PC-3 (cell line): ENCODE results near the gene MORN1. TPM values are rescaled to one million over a fixed set of nuclear protein-coding genes. Genes with fewer than 3 reads are reported as not detected.

ENCODE experiments used
- ATAC-seq: fragments of 200-7000 bp; cut with Tn5 transposase; 2 replicates; pipeline ENCODE4 v1.9.1; 2020; ENCODE audit warnings: mild to moderate bottlenecking, moderate library complexity
- BruUV-seq: library from RNA; stranded (reverse); fragments of 400-500 nt; replicated peaks from 2 replicates; lab custom pipeline; 2021; lab: Mats Ljungman, UMichigan
- CTCF ChIA-PET: fragments of 300-600 bp; sonication (Branson Sonifier 250); formaldehyde crosslinking; loops from one replicate; lab custom pipeline; 2022; ENCODE audit warnings: antibody characterized with exemption; lab: Charles Lee
- POLR2A ChIA-PET: fragments of 300-600 bp; sonication (Branson Sonifier 250); formaldehyde crosslinking; loops from one replicate; lab custom pipeline; 2022; ENCODE audit warnings: antibody characterized with exemption; ENCODE audit not compliant: unreplicated experiment; lab: Charles Lee
- DNase-seq: peaks from one replicate; pipeline ENCODE4 v3.0.0-alpha.2; 2015
- H2AFZ ChIP-seq: fragments of 300-600 bp; sonication (generic); 2 replicates; pipeline ENCODE4 v1.6.0; 2016; ENCODE audit warnings: antibody characterized with exemption, low read length
- H3F3A ChIP-seq: fragments of 300-600 bp; sonication (generic); one replicate; pipeline ENCODE4 v1.6.0; 2017; ENCODE audit warnings: antibody characterized with exemption, low read length, control low read depth, mild to moderate bottlenecking; ENCODE audit not compliant: unreplicated experiment
- H3K27ac ChIP-seq: fragments of 300-600 bp; sonication (generic); 2 replicates; pipeline ENCODE4 v1.5.1; 2016; ENCODE audit warnings: mild to moderate bottlenecking, low read length
- H3K27me3 ChIP-seq: fragments of 300-600 bp; sonication (generic); 2 replicates; pipeline ENCODE4 v1.6.1; 2016; ENCODE audit warnings: low read length, mixed read lengths
- H3K36me3 ChIP-seq: fragments of 300-600 bp; sonication (generic); 2 replicates; pipeline ENCODE4 v1.6.1; 2016; ENCODE audit warnings: low read depth, mixed run types, low read length, mixed read lengths
- H3K4me1 ChIP-seq: fragments of 300-600 bp; sonication (generic); 2 replicates; pipeline ENCODE4 v1.5.1; 2016; ENCODE audit warnings: low read length; ENCODE audit not compliant: insufficient read depth
- H3K4me2 ChIP-seq: fragments of 300-600 bp; sonication (generic); 2 replicates; pipeline ENCODE4 v1.6.0; 2016; ENCODE audit warnings: low read length
- H3K4me3 ChIP-seq: fragments of 300-600 bp; sonication (generic); 2 replicates; pipeline ENCODE4 v1.5.1; 2016; ENCODE audit warnings: mild to moderate bottlenecking, low read length, mixed read lengths
- H3K79me2 ChIP-seq: fragments of 300-600 bp; sonication (generic); 2 replicates; pipeline ENCODE4 v1.6.1; 2017; ENCODE audit warnings: low read length, mixed read lengths
- H3K9ac ChIP-seq: fragments of 300-600 bp; sonication (generic); 2 replicates; pipeline ENCODE4 v1.6.0; 2016; ENCODE audit warnings: mild to moderate bottlenecking, low read length
- H3K9me2 ChIP-seq: fragments of 300-600 bp; sonication (generic); replicated peaks from 2 replicates; pipeline ENCODE4 v1.6.1; 2016; ENCODE audit warnings: mixed run types, low read length, mixed read lengths
- H3K9me3 ChIP-seq: fragments of 300-600 bp; sonication (generic); 2 replicates; pipeline ENCODE4 v1.6.1; 2016; ENCODE audit warnings: low read length, mixed read lengths
- H4K20me1 ChIP-seq: fragments of 300-600 bp; sonication (generic); 2 replicates; pipeline ENCODE4 v1.6.1; 2016; ENCODE audit warnings: low read length, mixed read lengths
- EZH2 ChIP-seq: fragments of 300-600 bp; sonication (generic); IDR thresholded peaks from one replicate; pipeline ENCODE4 v1.6.1; 2017; ENCODE audit warnings: antibody characterized with exemption, mild to moderate bottlenecking, low read length; ENCODE audit not compliant: unreplicated experiment
- EZH2phosphoT487 ChIP-seq: fragments of 300-600 bp; sonication (generic); IDR thresholded peaks from 2 replicates; pipeline ENCODE4 v1.6.1; 2018; ENCODE audit warnings: mild to moderate bottlenecking, antibody characterized with exemption, low read length, borderline replicate concordance
- intact Hi-C: fragments of 100-400 bp; cut with micrococcal nuclease; formaldehyde crosslinking; loops from 2 replicates; pipeline ENCODE4 v1.9.0; 2023
- total RNA-seq: library from RNA; depleted of rRNA; stranded (reverse); fragments of >200 nt; gene quantifications from 2 replicates; pipeline ENCODE4 v1.2.3, GENCODE V29; 2014
- TF ChIP-seq, protein P1 (sequence below): fragments of 300-600 bp; sonication (generic); conservative IDR thresholded peaks from 2 replicates; pipeline ENCODE4 v1.5.1; 2017; ENCODE audit warnings: antibody characterized with exemption, low read depth, mild to moderate bottlenecking, low read length

Gene MORN1
- total RNA-seq, 1 experiment from 2014 or later = 11.2 TPM

DNA sequence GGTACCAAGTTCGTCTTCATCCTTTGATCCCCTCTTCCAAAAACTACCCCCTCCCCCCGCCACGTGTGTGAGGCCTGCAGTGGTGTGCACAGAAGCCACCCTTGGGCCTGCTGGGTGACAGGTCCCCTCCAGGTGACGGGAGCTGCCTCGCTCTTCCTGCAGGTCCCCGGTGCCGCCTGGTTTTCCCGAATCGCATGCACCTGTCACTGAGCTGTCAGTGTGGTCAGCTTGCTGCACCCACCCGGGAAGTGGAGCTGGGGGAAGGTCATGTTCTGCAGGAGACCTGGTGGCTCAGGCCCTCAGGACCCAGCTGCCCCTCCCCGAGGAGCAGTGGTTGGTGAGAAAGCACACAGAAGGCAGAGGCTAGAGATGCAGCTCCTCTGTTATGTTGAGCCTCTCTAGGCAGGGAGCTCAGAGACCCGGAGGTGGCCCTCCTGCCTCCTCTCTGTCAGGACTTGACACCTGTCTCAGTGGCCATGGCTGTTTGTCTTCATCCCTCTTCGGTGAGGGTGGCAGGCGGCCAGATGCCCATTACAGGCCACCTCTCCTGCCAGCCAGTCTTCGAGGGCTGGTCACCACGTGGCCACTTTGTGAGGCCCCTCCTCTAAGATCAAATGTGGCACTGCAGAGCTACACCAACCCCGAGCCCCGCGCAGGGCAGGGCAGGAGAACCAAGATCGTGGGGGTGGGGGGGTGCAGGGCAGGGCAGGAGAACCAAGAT is 102.4 kb downstream of the MORN1 start:
- no TSS peak for BruUV-seq

DNA sequence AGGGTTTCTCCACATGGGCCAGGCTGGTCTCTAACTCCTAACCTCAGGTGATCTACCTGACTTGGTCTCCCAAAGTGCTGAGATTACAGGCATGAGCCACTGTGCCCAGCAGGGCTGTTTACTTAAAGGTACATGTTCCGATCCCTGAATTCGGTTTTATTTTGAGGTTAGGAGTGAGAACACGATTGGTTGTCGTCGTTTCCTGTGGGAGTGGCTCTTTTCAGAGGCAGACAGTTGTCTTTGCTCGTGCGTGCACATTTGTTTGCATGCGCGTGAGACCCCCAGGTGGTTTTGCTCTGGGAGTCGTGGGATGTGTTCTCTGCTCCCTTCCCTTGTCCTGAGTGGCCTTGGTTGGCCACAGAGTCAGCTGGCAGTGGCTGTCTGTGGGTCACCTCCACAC is 103.0 kb downstream of the MORN1 start:
- Histone ChIP-seq H3K9me3 (no peaks in the 10 kb centered on the region), H3K9ac (no peak overlapping the region), H3F3A (no peaks in the 10 kb centered on the region), H3K4me2 (no peak overlapping the region), H4K20me1 (peaks cover 41% of the 10 kb centered on the region), H3K9me2 (no peaks in the 10 kb centered on the region), H3K4me3 (no peak overlapping the region), H3K27me3 (no peaks in the 10 kb centered on the region), H3K79me2 (peaks cover 90% of the 10 kb centered on the region), H2AFZ (no peak overlapping the region), H3K36me3 (no peaks in the 10 kb centered on the region), H3K4me1 (no peaks in the 10 kb centered on the region), H3K27ac (no peak overlapping the region)
- no peak for ATAC-seq
- no peak for TF ChIP-seq EZH2
- TF ChIP-seq EZH2phosphoT487 = no peak
- TF ChIP-seq, protein P1, sequence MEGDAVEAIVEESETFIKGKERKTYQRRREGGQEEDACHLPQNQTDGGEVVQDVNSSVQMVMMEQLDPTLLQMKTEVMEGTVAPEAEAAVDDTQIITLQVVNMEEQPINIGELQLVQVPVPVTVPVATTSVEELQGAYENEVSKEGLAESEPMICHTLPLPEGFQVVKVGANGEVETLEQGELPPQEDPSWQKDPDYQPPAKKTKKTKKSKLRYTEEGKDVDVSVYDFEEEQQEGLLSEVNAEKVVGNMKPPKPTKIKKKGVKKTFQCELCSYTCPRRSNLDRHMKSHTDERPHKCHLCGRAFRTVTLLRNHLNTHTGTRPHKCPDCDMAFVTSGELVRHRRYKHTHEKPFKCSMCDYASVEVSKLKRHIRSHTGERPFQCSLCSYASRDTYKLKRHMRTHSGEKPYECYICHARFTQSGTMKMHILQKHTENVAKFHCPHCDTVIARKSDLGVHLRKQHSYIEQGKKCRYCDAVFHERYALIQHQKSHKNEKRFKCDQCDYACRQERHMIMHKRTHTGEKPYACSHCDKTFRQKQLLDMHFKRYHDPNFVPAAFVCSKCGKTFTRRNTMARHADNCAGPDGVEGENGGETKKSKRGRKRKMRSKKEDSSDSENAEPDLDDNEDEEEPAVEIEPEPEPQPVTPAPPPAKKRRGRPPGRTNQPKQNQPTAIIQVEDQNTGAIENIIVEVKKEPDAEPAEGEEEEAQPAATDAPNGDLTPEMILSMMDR = no peak
- POLR2A ChIA-PET = no interaction called here
- BruUV-seq = no TSS peak
- intact Hi-C loops = no loop called here
- CTCF ChIA-PET = no interaction called here
- no peak for DNase-seq

More for the DNA sequence above, 102.4 kb downstream of the MORN1 start:
- Histone ChIP-seq H3K27ac (no peak overlapping the region), H3F3A (no peaks in the 10 kb centered on the region), H3K79me2 (peaks cover 90% of the 10 kb centered on the region), H3K4me1 (no peaks in the 10 kb centered on the region), H3K9ac (no peak overlapping the region), H3K4me2 (no peak overlapping the region), H3K36me3 (no peaks in the 10 kb centered on the region), H3K4me3 (no peak overlapping the region), H3K9me2 (no peaks in the 10 kb centered on the region), H3K27me3 (no peaks in the 10 kb centered on the region), H4K20me1 (peaks cover 45% of the 10 kb centered on the region), H2AFZ (no peak overlapping the region), H3K9me3 (no peaks in the 10 kb centered on the region)
- ATAC-seq (no peak), DNase-seq (no peak)
- TF ChIP-seq EZH2phosphoT487 = no peak
- TF ChIP-seq, protein P1 = no peak
- TF ChIP-seq EZH2 = no peak
- ChIA-PET POLR2A (interaction anchor here (0.6 kb wide), 1 partner anchor 90 kb away, joined by 14 read pairs; no protein-coding TSS in a partner anchor), CTCF (no interaction called here)
- intact Hi-C loops = no loop called here

DNA sequence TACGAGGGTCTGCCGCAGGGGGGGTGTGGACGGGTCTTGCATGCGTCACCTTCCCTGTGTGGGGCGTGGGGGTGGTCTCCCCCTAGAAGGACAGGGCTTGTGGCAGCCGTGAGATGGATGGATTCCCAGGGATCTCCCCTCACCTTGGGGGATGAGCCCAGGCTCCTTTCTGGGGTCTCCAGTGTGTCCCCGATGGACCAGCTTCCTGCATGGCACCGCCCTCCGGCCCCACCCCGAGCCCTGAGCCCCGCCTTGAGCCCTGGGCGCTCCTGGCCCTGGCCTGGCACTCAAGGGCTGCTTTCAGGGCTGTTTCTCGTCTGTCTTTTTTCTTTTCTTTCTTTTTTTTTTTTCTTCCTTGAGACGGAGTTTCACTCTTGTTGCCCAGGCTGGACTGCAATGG is 103.7 kb downstream of the MORN1 start:
- no peak for TF ChIP-seq EZH2phosphoT487
- TF ChIP-seq EZH2 = no peak
- TF ChIP-seq, protein P1 = no peak

More for the DNA sequence above, 103.7 kb downstream of the MORN1 start:
- Histone ChIP-seq H4K20me1 (peaks cover 41% of the 10 kb centered on the region), H3K27ac (no peak overlapping the region), H3K4me2 (no peak overlapping the region), H3K27me3 (no peaks in the 10 kb centered on the region), H2AFZ (no peak overlapping the region), H3K9ac (no peak overlapping the region), H3K4me1 (no peaks in the 10 kb centered on the region), H3K36me3 (no peaks in the 10 kb centered on the region), H3F3A (no peaks in the 10 kb centered on the region), H3K4me3 (no peak overlapping the region), H3K9me2 (no peaks in the 10 kb centered on the region), H3K9me3 (no peaks in the 10 kb centered on the region), H3K79me2 (peaks cover 90% of the 10 kb centered on the region)
- ChIA-PET POLR2A (no interaction called here), CTCF (no interaction called here)
- intact Hi-C loops = no loop called here
- DNase-seq = no peak
- BruUV-seq = no TSS peak
- ATAC-seq = no peak
